CD1c-positive myeloid dendritic cell (primary cell): ENCODE data around the gene FANCG.
A peak's percentile ranks its signal among the peaks of the same experiment; 100 is the strongest.

Source experiments
- DNase-seq: peaks from one replicate; pipeline ENCODE4 v3.0.0-alpha.2; 2016; ENCODE audit errors: extremely low spot score

FANCG gene

DNA sequence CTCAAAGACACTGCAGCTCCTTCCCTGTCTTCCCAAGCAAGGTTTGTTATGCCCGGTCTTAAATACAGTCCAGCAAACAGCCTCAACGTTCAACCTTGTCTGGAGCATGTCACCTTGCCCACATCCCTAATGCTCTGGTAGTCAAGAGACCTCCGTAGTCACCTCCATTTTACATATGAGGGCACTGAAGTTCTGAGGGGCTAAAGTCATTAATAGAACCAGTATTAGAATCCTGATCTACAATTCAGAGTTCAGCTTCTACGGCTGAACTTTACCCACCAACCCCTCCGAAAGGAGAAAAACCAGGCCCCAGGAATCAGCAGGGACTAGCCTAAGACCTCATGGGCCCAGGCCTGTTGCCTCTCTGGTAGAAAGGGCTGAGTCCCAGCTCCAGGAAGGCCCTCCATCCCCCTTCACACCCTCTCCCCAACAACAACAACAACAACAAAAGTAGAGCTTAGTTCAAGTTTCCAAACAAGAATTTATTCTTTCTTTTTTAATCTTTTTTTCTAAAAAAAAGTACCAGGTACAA lies 24.0 kb upstream of the FANCG start:
- no peak for DNase-seq

DNA sequence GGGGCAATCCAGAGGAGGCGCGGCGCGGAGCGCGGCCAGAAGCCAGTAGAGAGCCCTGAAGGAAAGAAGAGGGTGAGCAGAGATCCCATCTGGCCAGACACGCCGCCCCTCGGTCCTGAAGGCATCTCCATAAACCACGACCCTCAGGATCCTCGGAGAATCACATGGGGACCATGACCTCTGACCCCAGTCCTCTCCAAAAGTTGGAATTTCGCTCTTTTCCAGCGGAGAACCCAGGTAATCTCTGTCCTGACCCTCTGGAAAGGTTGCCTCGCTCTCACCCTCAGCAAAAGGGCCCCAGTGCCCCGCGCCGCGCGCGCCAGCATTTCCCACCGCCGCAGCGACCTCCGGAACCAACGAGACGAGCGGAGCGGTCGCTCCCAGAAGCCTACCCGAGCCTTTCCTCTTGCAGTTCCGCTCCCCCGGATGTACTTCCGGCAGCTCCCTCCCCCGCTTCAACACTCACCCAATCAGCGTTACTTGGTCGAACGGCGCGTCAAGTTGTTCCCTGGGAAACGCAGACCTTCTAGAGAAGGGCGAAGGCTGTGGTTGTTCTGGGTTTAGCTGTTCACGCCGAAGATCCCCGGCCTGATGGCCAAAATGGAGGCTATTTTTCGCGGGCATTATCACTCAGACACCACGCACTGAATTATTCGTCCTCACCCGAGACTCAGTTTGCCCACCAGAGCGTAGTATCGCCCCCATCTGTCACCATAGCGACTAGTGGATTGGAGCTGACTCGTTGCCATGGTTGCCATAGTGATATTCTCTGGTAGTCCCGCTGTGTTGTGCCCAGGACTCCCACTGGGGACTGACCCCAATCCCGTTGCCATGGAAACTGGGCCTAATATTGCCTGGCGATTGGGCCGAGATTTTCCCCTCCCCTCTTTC lies 23.3 kb upstream of the FANCG start, which contains the start of gene STOML2:
Gene STOML2 (minus strand): TSS at position 363 of the 891 bp plus-strand sequence. CDS start 37 bp downstream, at position 326.
- DNase-seq, result peak; percentile 97

DNA sequence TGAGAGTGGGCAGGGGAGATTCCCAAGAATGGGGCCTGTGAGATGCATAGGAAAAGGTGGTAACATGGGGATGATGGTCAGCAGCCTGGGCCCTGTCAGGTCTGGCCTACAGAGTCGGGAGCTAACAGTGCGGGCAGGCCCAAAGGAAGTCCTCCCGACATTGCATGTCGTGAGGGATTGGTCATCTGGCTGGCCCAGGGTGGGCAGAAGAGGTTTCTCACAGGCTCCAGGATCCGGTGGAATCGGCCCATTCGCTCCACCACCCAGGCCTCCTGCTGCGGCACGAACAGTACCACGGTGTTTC lies 22.7 kb upstream of the FANCG start:
- no peak for DNase-seq

DNA sequence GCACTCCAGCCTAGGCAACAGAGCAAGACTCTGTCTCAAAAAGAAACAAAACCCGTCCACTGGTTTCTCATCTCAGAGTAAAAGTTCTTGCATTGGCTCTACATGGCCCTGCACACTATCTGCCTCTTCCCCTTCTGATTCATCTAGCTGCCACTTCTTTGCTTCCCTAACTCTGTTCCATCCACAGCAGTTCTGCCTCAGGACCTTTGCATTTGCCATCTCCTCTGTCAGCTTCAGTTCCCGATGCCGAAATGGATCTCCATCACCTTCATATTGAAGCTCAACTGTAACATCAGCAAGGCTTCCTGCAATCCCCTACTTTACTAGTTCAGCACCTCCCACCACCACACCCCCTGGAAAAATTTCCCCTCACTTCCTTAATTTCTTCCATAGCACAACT lies 17.8 kb upstream of the FANCG start:
- DNase-seq, result no peak

DNA sequence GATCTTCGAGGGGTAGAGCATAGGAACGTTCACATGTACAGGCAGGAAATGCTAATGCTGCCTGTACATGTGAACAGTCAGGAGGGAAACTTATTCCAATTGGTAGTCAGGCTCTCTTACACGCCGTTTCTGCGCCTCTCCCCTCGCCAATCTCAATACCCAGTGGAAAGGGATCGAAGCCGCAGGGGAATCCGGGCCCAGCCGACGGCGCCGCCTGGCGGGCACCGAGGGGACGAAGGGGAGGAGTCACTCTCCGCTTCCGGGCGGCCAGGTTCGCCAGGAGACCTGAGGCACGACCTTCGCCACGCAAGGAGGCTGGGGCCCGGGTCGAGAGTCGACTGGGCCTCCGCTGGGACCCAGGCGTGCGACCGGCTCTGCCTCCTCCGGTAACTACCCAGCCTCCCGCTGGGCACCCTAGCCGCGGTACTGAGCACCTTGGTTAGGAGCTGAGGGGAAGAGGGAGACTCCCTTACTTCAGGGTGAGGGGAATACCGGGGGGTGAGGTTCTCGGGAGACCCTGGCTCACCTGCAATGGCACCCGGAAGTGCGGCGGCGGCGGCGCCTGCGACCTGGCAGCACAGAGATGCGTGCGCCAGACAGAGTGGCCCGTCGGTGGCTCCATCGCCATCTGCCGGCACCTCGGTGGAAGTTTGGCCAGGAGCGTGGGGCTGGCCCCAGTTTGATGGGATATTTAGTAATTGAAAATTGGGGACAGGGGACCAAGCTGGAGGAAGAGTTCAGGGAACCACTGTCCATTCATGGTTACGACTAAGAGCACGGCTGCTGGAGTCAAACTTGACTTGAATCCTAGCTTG lies 16.5 kb upstream of the FANCG start, which contains the start of gene PIGO:
Gene PIGO (minus strand): TSS at position 557 of the 815 bp plus-strand sequence. CDS start 1,026 bp downstream, outside the sequence.
- peak; percentile 90 for DNase-seq

DNA sequence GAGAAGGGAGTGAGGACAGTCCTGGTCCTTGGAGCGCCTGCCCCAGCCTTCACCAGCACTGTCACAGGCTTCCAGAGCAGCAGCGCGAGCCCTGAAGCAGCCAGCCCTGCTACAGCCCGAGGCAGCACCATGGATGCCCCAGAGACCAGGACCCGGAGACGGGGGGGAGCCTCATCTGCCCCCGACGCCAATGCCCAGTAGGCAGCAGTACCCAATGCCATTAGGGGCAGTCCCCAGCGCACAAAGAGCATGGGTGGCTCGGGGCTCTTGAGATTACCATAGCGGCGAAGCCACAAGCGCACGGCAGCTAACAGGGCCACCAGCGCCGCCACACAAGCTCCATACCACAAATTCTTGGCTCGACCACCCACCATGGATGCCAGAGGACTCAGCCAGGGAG lies 11.8 kb upstream of the FANCG start:
- DNase-seq, result no peak

DNA sequence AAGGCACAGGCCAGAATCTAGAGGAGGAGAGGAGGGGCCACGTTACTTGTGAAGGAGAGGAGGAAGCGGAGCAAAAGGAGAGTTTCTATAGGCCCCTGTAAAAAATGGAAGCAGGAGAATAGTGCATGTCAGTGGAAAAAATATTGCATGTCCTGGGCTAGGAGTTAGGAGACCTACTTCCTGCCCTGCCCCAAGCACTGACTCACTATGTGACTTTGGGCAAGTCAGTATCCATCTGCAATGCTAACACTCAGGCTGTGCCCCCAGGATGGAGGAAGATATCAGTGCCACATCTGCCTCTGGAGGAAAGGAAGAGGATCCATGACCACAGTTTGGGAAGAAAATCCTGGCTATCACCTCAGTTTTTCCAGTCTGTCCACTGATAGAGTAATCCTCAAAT lies 9.7 kb upstream of the FANCG start:
- DNase-seq, result no peak

DNA sequence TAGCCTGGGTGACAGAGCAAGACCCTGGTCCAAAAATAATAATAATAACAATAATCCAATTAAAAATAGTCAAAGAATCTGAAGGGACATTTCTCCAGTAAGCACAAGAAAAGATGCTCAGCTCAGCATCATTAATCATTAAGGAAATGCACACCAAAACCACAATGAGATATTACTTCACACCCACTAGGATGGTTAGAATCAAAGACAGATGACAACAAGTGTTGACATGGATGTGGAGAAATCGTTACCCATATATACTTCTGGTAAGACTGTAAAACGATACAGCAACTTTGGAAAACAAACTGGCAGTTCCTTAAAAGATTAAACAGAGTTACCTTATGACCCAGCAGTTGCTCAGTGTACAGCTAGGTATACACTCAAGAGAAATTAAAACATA lies 5.3 kb upstream of the FANCG start:
- no peak for DNase-seq

DNA sequence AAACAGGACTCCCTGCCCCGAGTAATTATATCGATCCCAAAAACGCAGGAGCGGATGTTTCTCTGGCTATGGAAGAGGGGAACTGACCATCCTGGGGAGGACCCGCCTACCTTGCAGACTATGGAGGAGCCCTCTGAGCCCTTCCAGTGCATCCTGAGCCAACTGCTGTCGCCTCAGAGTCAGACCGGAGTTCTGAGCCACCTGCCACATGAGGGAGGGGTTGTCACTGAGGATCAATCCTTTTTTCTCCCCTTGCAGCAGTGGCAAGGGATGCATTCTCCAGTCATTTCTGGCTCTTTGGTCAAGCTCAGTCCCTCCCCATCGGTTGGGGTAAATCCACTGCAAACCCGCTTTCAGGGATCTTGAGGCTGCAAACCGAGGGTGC lies 709 bp downstream of the FANCG start:
- no peak for DNase-seq

DNA sequence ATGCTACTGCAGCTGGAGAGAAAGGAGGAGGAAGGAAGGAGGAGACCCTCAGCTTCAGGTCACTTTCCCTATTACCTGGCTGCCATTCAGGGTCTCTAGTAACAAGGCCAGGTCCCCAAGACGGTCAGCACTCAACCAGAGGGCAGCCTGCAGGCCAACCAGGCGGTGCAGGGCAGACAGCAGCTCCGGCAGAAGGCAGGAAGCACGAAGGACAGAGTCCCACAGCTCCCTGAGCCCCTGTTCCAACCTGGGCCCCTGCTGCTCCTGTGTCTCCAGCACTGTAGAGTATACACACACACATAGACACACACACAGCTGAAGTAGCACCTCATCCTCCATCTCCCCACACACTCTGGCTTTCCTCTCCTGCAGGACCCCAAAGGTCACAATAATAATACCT lies 1.7 kb downstream of the FANCG start:
- no peak for DNase-seq

DNA sequence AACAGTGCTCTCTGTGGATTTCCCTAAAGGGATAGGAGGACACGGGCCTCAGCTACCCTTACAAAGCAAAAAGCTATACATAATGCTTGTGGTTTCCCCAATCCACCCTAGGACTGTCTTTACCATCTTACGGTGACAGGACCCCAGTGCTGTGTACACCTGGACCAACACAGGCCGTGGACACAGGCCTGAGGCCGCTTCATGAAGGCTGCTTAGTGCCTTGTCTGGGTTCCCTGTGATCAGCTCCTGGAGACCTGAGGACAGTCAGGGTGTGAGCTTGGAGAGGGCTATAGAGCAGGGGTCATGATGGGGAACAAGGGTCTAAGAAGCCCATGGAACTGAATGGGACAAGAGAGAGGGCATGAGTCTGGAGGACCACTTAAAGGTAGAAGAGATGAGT lies 2.9 kb downstream of the FANCG start:
- DNase-seq, result no peak

DNA sequence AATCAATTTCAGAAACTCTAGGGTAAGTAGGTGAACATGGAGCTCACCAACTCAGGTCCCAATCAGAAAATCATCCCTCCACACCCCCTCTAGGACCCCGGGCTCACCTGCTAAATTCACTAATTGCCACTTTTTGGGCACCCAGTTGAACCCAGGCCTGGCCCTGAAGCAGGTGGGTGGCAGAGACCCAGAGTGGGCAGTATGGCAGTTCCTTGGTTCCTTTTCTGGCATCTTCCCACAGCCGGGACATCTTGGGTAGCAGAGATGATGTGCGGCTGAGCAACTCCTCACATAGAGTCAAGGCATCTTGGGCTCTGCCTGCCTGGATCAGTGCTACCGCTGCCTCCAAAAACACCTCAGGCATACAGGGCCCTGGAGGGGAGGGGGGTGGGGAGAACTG lies 4.4 kb downstream of the FANCG start:
- no peak for DNase-seq

DNA sequence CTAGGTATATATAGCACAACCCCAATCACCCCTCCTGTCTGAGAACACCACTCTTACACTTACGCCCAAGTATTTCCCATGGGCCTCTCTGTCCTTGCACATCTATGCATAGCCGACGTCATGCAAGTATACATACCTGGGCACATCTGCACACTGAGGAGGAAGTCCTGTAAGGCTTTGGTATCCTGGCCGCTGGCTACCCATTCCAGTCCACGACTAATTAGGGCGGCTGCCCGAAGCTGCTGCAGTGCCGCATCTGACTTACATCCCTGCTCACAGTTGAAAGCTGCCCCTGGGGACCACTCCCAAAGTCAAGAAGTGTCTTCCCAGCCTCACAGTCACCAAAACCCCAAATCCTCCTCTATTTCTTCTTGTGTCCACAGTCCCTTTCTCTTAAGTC lies 5.0 kb downstream of the FANCG start:
- no peak for DNase-seq

DNA sequence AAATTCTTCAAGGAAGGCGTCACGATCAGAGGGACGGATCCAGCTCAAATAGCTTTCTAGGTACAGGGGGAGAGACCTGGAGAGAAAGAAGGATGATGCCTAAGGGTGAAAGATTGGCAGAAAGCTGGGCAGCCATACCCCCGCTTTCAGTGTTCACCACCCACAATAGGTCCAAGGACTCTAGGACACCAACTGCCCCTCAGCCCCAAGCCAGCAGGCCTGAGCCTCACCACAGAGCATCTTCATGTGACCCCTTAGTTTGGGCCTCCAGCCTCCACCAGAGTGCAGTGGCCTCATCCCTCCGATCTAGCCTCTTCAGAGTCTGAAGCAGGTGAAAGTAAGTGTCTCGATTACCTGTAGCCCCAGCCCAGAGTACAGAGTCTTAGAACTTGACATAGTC lies 5.6 kb downstream of the FANCG start:
- DNase-seq, result no peak

DNA sequence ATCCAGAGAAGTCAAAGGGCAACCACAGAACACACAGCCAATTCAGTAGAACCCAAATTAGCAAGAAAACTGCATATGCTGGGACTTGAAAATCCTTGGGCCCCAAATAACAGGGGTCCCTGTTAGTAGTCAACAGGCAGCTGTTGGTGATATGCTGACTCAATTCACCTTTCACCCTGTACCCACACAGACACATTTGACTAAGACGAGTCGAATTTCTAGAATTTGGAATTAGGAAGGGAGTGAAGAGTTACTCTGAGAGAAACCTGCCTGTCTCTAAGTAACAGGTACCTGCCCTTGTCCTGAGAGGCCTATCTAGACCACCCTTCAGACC lies 6.5 kb downstream of the FANCG start:
- no peak for DNase-seq

DNA sequence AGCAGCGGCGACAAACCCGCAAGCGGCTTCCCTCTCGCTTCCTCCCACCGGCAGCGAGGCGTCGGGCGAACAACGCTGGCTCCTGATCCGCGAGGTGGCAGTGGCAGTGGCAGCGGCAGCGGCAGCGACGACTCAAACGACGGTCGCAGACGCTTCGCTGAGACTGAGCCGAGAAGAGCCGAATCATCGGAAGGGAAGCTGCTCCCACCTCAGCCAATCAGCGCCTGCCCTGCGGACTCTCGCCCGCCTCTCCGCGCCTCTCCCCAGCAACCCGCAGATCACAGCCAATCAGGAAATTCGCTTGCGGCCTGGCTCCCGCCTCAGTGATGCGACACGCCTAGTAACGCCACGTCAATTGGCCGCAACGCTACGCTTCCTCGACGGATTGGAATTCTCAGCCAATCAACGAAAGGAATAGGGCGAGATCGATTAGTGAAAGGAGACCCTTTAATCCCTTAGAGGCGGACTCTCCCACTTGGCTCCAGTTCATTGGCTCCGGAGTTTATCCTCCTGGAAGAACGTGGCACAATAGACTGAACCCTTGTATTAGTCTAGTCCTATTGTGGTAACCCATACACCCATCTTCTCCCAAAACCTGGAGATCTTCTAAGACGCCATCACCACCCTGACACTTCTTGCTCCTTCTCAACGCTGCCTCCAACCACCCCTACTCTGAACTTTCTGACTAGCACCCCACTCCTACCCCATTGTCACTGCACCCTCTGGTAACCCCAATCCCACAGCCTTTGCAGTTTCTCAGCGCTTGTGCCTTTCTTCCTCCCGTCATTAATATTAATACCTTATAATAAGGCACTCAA lies 7.1 kb downstream of the FANCG start, which contains the start of gene VCP:
Gene VCP (minus strand): TSS at position 165 of the 818 bp plus-strand sequence. CDS start 272 bp downstream, outside the sequence.
- peak; percentile 99 for DNase-seq

DNA sequence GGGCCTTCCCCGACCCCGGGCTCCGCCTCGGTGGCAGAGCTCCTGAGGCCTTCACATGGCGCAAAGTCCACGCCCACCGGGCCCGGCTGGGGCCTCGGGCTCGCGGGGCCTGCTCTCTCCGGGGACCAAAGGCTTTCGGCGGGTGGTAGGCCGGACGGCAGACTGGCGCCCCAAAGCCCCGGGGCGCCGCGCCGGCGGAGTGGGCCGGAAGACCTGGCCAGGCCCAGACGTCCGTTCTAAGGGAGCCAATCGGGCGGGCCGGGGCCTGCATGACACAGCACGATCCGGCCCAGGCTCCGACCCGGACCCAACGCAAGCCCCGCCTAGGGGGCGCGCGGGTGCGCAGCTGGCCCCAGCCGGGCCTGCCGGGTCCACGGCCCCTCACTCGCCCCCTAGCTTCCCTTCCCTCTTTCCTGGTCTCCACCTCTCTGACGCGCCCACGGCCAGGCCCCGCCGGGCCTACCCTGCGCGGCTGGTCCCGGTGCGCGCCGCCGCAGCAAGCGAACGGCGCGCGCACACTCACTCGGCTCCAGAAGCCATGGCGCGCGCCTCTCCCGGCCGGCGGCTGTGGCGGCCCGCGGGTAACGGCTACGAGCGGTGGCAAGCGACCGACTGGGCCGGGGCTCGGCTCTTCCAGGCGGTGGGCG lies 7.8 kb downstream of the FANCG start:
- DNase-seq, result peak; percentile 87

DNA sequence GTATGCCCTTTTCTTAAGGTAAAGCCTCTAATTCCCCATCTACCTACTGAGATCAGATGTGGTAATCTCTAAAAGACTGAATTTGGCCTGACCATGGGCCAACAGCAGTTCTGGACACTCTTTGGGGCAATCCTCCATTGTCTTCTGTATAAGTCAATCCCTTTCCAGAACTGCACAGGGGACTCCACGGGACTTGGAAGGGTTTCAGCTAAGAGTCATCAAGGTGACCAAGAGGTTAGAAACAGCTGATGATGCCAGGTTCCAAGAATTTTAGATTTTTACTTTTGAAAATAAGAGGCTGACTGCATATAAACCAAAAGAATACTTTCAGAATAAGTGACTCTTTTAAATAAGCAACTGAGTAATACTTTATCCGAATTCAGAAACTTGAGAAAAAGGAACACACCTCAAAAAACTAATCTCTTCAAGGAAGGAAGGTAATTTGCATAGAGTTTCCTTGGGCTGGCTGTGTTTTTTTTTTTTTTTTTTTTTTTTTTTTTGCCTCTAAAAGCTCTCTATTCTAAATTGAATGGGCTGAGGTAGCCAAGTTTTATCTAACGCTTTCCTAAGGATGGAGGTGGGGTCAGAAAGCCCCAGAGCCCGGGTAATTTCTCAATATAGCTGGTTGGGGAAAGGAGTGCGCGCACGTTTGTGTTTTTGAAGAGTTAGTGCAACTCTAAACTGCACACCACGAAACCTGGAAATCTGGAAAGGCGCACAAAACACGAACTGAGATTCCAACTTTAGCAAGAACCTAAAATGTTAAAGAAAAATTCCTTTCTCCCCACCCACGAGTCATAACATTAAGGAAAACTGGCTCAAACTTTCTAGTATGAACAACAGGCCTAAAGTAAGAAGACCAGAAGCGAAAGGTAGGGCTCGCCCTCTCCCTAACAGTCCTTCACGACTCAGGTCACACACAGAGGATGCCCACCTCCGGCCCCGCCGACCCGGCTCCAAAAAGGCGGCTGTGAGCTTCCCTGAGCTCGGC lies 8.6 kb downstream of the FANCG start:
- no peak for DNase-seq

DNA sequence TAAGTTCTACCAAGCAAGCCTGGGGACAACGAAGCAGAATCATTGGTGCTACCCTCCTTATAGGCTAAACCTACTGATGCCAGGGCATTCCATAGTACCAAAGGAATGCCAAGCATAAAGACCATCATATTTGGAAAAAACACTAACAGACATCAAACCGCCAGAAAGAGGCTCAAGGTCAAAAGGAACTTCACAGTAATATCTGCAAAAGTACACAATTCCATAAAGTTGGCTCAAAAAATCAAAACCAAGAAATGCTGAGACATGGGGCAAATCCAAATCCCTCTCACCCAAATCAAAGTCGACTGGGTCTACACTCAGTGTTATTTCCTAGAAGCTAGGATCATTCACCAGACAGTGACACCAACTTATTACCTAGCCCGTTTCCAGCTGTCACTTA lies 10.7 kb downstream of the FANCG start:
- DNase-seq, result no peak

DNA sequence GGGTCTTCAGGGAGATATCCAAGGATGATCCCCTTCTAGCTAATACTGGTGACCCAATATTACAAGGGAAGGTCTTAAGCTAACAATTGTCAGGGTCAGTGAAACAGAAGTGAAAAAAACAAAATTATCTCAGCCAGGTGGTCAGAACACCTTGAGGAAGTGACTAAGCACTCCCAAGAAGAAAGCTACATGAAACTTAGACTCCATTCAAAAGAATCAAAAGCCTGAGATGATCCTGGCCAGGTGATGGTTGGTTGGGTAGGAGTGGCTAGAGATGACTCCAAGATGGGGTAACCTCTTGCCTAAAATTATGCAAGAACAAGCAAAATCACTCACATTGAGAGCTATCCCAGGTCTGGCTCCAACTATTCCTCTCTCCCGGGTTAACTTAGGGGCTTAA lies 12.7 kb downstream of the FANCG start:
- DNase-seq, result no peak
